ENCODE results near the gene ETS1. TPM values are rescaled to one million over a fixed set of nuclear protein-coding genes. Genes with fewer than 3 reads are reported as not detected.

The ETS1 gene
- total RNA-seq, 1 donor from 2014 or later = 55.9 TPM

GRCh38 chr11:128417607-128418324, 169.6 kb downstream of the ETS1 start:
- H3K36me3 Mint-ChIP-seq (ENCODE audit: low read depth) = no peaks in the 10 kb centered on the region
- H3K4me1 Mint-ChIP-seq = peaks cover 14% of the 10 kb centered on the region
- no peak overlapping the region for H3K4me3 Mint-ChIP-seq
- H3K27me3 Mint-ChIP-seq (ENCODE audit: low read depth) = no peaks in the 10 kb centered on the region
- no peak overlapping the region for H3K27ac Mint-ChIP-seq (ENCODE audit: unreplicated experiment)
- DNase-seq (ENCODE audit: low read depth, low spot score) = no peak
- no peak for TF ChIP-seq CTCF (conservative IDR thresholded peaks at IDR 0.05)
- H3K9me3 Mint-ChIP-seq = no peaks in the 10 kb centered on the region

DNA sequence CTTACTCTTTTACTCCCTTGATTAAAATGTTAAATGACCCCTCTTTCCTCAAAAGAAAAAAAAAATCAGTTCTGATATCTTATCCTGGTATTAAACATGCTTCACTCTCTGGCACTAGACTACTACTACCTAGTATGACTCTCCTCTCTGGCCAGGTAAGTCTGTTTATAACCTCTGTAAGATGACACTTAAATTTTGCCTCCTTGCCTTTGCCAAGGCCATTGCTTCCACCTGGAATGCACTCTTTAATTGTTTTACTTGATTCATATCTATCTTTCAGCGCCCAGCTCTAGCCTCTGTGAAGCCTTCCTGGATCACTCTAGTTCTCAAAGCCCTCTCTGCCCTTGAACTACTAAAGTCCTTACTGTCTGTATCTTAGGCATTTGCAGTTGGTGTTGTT, 170.4 kb downstream of the ETS1 start:
- no peak overlapping the region for H3K4me3 Mint-ChIP-seq
- DNase-seq (ENCODE audit: low read depth, low spot score) = no peak
- H3K36me3 Mint-ChIP-seq (ENCODE audit: low read depth) = no peaks in the 10 kb centered on the region
- H3K4me1 Mint-ChIP-seq = peaks cover 15% of the 10 kb centered on the region
- H3K27ac Mint-ChIP-seq (ENCODE audit: unreplicated experiment) = no peak overlapping the region
- TF ChIP-seq CTCF (conservative IDR thresholded peaks at IDR 0.05) = no peak
- H3K9me3 Mint-ChIP-seq = no peaks in the 10 kb centered on the region
- H3K27me3 Mint-ChIP-seq (ENCODE audit: low read depth) = no peaks in the 10 kb centered on the region

GRCh38 chr11:128415539-128415938, 171.8 kb downstream of the ETS1 start:
- Mint-ChIP-seq H3K9me3 (no peaks in the 10 kb centered on the region), H3K27me3 (ENCODE audit: low read depth) (no peaks in the 10 kb centered on the region), H3K36me3 (ENCODE audit: low read depth) (no peaks in the 10 kb centered on the region), H3K4me3 (no peak overlapping the region), H3K4me1 (peaks cover 14% of the 10 kb centered on the region), H3K27ac (ENCODE audit: unreplicated experiment) (no peak overlapping the region)
- no peak for TF ChIP-seq CTCF (conservative IDR thresholded peaks at IDR 0.05)
- no peak for DNase-seq (ENCODE audit: low read depth, low spot score)

- Mint-ChIP-seq H3K9me3 (no peaks in the 10 kb centered on the region), H3K27ac (ENCODE audit: unreplicated experiment) (no peak overlapping the region)
Measured at GRCh38 chr11:128412847-128413791, 174.2 kb downstream of the ETS1 start.

DNA sequence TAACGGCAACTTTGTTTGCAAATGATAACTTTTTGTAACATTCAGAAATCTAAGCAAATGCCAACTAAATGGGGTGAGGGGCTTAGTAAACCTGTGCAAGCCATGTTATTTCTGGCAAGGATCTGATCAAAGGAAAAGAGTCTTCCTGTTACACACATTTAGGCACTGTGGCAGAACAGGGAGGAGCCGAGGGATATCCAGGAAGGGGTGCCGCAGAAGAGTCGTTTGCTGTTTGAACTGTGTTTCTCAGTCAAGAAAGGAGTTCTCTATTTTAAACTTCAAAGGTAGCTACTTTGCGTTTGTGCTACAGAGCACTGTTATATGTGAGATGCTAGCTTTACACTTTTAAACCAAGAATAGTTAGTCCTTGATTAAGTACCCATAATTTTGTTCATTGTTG, 175.5 kb downstream of the ETS1 start:
- Mint-ChIP-seq H3K4me3 (no peak overlapping the region), H3K9me3 (no peaks in the 10 kb centered on the region), H3K27ac (ENCODE audit: unreplicated experiment) (peak overlapping the region; percentile 21), H3K27me3 (ENCODE audit: low read depth) (no peaks in the 10 kb centered on the region), H3K4me1 (peaks cover 7% of the 10 kb centered on the region), H3K36me3 (ENCODE audit: low read depth) (no peaks in the 10 kb centered on the region)
- DNase-seq (ENCODE audit: low read depth, low spot score) = no peak
- TF ChIP-seq CTCF (conservative IDR thresholded peaks at IDR 0.05) = no peak

More at GRCh38 chr11:128412847-128413791, 174.2 kb downstream of the ETS1 start:
- H3K4me3 Mint-ChIP-seq = no peak overlapping the region
- TF ChIP-seq CTCF (conservative IDR thresholded peaks at IDR 0.05) = no peak
- DNase-seq (ENCODE audit: low read depth, low spot score) = no peak
- H3K27me3 Mint-ChIP-seq (ENCODE audit: low read depth) = no peaks in the 10 kb centered on the region
- H3K36me3 Mint-ChIP-seq (ENCODE audit: low read depth) = no peaks in the 10 kb centered on the region
- peaks cover 7% of the 10 kb centered on the region for H3K4me1 Mint-ChIP-seq
